Stimulated activated naive B cell treated with anti-CD40 and anti-IgM and Interleukin-4, amounts not matched to agents 10 μg/mL and 1 μg/mL and 100 μg/mL, for 72 hours (primary cell): ENCODE measurements around the gene CLOCK.
A peak's percentile ranks its signal among the peaks of the same experiment; 100 is the strongest.

Experiments used
- ATAC-seq, 2 donors: fragments of 150-1000 bp; cut with Tn5 transposase; replicated peaks; 2 replicates each; pipeline ENCODE4 v1.10.0; 2021; ENCODE audit warnings: moderate library complexity in 1 of 2
- DNase-seq: peaks from one replicate; pipeline ENCODE4 v3.0.0; 2021
- H3K27ac Mint-ChIP-seq: one replicate; pipeline ENCODE4 v1.8.0; 2022; ENCODE audit warnings: mild to moderate bottlenecking, mixed read lengths
- H3K27me3 Mint-ChIP-seq, 2 donors: one replicate each; pipeline ENCODE4 v1.8.0; 2022; ENCODE audit warnings: mixed read lengths in 2 of 2
- H3K36me3 Mint-ChIP-seq, 2 donors: one replicate each; pipeline ENCODE4 v1.8.0; 2022; ENCODE audit warnings: mixed read lengths in 2 of 2, mild to moderate bottlenecking in 1 of 2
- H3K4me1 Mint-ChIP-seq, 2 donors: one replicate each; pipeline ENCODE4 v1.8.0; 2022; ENCODE audit warnings: mixed read lengths in 2 of 2, mild to moderate bottlenecking in 1 of 2
- H3K4me3 Mint-ChIP-seq, 2 donors: one replicate each; pipeline ENCODE4 v1.8.0; 2022; ENCODE audit warnings: mild to moderate bottlenecking in 2 of 2, mixed read lengths in 2 of 2, moderate library complexity in 1 of 2
- H3K9me3 Mint-ChIP-seq, 2 donors: one replicate each; pipeline ENCODE4 v1.8.0; 2022; ENCODE audit warnings: mixed read lengths in 2 of 2, mild to moderate bottlenecking in 1 of 2

Gene CLOCK

DNA sequence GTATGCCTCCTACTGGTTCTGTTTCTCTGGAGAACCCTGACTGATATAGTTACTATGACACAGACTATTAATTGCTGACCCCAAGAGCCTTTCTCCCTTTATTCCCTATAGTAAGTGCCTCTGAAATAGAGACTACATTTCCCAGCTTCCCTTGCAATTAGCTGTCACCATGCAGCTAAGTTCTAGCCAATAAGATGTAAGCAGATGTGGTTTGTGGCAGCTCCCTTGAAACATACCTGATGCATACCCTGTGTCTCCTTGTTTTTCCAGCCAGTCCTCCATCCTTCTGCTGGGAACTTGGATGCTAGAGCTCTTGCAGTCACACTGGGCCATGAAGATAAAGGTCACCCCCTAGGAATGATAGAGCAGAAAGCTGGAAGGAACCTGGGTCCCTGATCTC is 160.6 kb downstream of the CLOCK start:
- Mint-ChIP-seq H3K4me3 (no peak overlapping the region), H3K36me3 (no peaks in the 10 kb centered on the region), H3K27me3 (no peaks in the 10 kb centered on the region), H3K4me1 (peaks cover 0 to 1% of the 10 kb centered on the region in 2 donors), H3K9me3 (no peaks in the 10 kb centered on the region), H3K27ac (no peak overlapping the region)
- ATAC-seq (peak in 1 of 2 donors; percentile 52), DNase-seq (no peak)

DNA sequence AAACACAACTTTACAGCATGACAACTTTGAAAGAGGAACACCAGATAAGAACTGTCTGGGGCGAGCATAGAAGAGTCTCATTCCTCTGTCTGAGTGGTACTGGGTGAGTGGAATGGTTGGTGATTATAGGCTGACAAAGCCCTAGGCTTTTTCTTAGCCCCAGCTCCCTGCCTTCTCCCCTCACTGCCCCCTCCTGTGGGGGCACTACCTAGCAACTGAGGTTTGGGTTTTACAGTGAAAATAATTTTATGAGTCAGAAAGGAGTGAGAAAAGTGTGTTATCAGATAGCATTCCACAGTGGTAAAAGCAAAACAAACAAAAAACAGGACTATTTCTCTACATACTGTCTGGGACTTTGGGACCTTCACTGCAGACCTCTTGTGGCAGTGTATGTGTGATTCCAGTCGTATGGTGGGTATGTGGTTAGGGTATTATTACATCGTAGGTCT is 161.5 kb downstream of the CLOCK start:
- Mint-ChIP-seq H3K4me1 (peaks cover 0 to 1% of the 10 kb centered on the region in 2 donors), H3K4me3 (no peak overlapping the region), H3K9me3 (no peaks in the 10 kb centered on the region), H3K27ac (no peak overlapping the region), H3K27me3 (no peaks in the 10 kb centered on the region), H3K36me3 (no peaks in the 10 kb centered on the region)
- no peak for DNase-seq
- no peak for ATAC-seq

DNA sequence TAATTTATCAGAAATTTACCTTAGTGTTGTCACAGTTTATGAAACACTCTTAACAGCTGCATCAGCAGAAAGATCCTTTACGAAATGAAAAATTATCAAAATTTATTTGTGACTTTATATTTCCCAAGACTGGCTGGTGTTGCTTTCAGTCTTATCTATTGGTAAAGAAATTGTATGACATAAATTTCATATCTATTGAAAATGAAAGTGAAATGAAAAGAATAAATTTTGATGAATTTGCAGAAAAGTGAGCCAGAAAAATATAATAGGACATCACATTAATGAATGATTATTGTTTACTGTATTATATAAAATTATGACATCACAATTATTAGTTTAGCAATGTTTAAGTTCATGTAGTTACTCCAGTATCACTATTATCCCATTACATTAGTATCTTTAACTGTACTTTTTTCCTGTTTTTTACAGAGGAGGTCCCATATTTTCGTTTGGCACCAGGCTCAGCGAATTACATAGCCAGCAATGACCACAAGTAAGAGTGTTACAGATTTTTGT is 164.2 kb downstream of the CLOCK start:
- Mint-ChIP-seq H3K4me1 (peaks cover 0 to 1% of the 10 kb centered on the region in 2 donors), H3K4me3 (no peak overlapping the region), H3K27me3 (no peaks in the 10 kb centered on the region), H3K27ac (no peak overlapping the region), H3K36me3 (no peaks in the 10 kb centered on the region), H3K9me3 (no peaks in the 10 kb centered on the region)
- ATAC-seq, result no peak
- no peak for DNase-seq

DNA sequence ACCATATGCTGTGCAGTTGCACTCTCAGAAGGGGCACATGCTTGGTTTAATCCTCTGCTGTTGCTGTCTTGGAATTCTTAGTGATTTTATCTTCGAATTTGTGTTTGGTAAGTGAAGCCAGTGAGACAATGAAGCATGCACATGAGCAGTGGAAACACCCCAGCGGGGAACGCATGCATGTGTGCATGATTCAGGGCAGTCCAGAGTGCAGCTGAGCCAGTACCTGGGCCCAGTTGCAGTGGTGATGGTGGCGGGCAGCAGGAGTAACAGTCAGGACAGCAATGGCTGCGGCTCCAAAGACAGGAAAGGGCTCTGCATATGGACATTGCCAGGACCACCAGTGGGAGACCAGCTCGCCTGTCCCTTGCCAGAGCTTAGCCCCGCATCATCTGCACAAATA is 165.2 kb downstream of the CLOCK start:
- DNase-seq (no peak), ATAC-seq (no peak)
- H3K4me3 Mint-ChIP-seq, result no peak overlapping the region
- no peak overlapping the region for H3K27ac Mint-ChIP-seq
- no peaks in the 10 kb centered on the region for H3K36me3 Mint-ChIP-seq
- H3K9me3 Mint-ChIP-seq, result no peaks in the 10 kb centered on the region
- no peaks in the 10 kb centered on the region for H3K27me3 Mint-ChIP-seq
- peaks cover 0 to 1% of the 10 kb centered on the region in 2 donors for H3K4me1 Mint-ChIP-seq

DNA sequence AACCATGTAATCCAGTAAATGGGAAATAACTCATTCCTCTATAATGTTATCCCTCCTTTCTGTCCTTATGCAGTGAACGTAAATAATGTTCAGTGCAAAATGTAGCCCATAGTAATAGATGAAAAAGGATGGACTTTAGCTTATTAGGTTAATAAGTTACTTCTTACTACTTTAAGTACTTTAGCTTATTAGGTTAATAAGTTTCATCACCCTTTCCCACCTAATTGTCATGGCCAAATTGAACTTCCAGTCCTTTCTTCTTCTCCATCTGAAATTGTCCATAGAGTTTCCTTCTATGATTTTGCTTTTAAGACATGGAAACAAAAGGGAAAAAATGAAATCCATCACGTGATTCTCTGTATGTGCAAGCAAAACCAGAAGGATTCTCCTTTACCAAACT is 166.1 kb downstream of the CLOCK start:
- Mint-ChIP-seq H3K4me1 (no peaks in the 10 kb centered on the region), H3K4me3 (no peak overlapping the region), H3K36me3 (no peaks in the 10 kb centered on the region), H3K27ac (no peak overlapping the region), H3K9me3 (no peaks in the 10 kb centered on the region), H3K27me3 (no peaks in the 10 kb centered on the region)
- no peak for ATAC-seq
- no peak for DNase-seq

DNA sequence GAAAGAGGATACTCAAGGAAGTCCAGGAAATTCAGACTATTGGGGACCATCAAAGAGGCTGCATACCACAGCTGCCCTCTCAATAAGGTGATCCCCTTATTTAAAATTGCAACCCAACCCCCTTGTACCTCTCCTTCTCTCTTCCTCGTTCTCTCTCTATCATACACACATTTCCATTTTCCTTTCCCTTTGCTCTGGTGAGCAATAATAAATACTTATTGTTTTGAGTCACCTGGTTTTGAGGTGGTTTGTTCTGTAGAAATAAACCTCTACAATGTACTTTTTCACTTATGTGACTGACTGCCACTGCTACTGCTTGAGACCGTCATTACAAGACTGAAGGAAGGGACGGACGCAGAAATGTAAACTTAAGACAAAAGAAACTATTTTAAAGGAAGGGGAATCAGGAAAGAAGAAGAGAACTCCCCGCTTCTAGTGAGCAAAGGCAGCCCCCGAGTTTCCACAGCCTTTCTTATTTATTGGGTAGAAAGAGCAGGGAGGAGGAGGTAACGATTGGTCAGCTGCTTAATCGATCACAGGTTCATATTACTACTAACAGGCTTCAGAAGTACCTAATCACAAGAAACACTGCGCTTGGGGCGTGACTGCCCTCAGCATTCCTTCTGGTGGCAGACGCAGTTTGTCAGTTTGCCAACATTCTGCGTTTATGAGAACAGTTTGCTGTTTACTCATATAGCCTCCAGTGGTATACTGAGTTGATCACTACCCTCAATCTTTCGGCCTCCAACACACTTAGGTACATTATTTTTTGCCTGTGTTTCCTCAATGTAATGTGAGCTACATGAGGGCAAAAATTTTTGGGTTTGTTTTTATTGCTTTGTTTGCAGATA is 167.9 kb downstream of the CLOCK start:
- DNase-seq, result no peak
- H3K4me3 Mint-ChIP-seq, result no peak overlapping the region
- H3K27me3 Mint-ChIP-seq, result no peaks in the 10 kb centered on the region
- H3K9me3 Mint-ChIP-seq, result no peaks in the 10 kb centered on the region
- H3K36me3 Mint-ChIP-seq, result no peaks in the 10 kb centered on the region
- no peak overlapping the region for H3K27ac Mint-ChIP-seq
- no peak for ATAC-seq
- H3K4me1 Mint-ChIP-seq, result no peaks in the 10 kb centered on the region
